Mesenteric fat pad (tissue), 1 donor: ENCODE measurements around the gene COTL1. TPM values are rescaled to one million over a fixed set of nuclear protein-coding genes. Genes with fewer than 3 reads are reported as not detected.

Experiments
- DNase-seq: peaks from one replicate; pipeline ENCODE4 v3.0.0-alpha.2; 2020; ENCODE audit warnings: low spot score
- total RNA-seq: library from RNA; stranded (reverse); fragmentation: NEBNext Ultra II Directional; extraction: Animal tissue kit (Norgen Biotek cat#: 25700); gene quantifications from one replicate; pipeline ENCODE4 v1.2.1, GENCODE V29; 2021
- donor health status: DM: yes; HTN: yes; CAD: no.

Gene COTL1
- total RNA-seq, 1 donor from 2014 or later, result 164 TPM

DNA sequence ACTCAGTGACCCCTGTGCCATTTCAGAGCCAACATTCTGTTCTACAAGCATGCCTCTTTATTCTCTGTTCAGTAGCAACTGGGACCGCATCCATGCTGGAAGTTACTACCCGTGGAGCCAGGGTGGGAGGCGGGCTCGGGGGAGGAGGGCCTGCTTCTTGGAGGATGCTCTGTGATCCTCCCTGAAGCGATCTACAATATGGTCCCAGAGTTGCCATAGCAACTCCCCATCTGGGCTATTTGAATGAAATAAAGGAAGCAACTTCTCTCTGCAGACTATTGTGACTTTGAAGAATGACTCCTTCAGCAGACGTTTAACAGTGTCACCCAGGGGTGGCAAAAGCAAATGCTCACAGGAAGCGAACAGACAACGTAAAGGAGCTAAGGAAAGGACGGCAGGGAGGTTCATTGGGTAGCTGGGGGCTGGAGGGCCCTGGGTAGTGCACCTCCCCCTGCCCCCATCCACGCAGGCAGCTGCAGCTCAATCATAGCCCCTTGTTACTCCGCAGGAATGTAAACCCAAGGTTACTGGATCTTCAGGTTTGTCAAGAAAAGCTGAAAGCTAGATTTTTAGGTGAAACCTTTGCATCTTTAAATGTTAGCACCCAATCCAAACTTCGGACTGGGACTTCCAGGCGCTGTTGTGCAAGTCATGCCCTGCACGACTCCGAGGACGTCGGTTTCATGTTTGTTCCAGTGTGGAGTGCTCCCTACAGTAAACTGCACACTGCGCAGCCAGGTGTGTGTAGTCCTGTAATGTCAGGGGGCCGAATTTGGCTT lies 62.3 kb downstream of the COTL1 start:
- DNase-seq, result no peak

DNA sequence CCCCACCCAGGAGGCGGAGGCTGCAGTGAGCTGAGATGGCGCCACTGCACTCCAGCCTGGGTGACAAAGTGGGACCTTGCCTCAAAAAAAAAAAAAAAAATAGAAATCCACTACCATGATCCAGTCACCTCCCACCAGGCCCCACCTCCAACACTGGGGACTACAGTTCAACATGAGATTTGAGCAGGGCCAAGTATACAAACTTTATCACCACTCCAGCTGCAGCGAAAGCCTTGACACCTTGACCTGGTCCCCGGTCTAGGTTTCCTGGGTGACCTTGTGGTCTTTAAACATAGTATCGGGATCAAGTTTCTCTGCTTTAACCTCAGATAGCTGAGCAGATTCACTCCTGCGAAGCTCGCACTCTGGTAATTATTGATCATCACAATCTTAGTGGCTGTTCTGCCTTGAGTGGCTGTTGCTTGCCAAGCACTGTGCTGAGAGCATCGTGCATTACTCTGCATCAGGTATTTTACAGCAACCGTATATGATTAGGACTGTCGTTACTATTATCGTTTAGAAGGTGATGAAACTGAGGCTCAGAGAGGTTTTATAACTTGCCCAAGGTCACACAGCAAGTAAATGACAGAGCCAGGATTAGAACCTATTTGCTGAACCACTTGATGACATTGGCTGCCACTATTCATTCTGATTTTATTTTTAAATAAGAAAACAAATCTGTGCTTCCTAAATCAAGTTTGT lies 63.1 kb downstream of the COTL1 start:
- no peak for DNase-seq

GRCh38 chr16:84553873-84554399 lies 63.9 kb downstream of the COTL1 start:
- no peak for DNase-seq

GRCh38 chr16:84552135-84552534 lies 65.7 kb downstream of the COTL1 start:
- DNase-seq, result no peak

GRCh38 chr16:84550096-84550495 lies 67.8 kb downstream of the COTL1 start:
- no peak for DNase-seq

DNA sequence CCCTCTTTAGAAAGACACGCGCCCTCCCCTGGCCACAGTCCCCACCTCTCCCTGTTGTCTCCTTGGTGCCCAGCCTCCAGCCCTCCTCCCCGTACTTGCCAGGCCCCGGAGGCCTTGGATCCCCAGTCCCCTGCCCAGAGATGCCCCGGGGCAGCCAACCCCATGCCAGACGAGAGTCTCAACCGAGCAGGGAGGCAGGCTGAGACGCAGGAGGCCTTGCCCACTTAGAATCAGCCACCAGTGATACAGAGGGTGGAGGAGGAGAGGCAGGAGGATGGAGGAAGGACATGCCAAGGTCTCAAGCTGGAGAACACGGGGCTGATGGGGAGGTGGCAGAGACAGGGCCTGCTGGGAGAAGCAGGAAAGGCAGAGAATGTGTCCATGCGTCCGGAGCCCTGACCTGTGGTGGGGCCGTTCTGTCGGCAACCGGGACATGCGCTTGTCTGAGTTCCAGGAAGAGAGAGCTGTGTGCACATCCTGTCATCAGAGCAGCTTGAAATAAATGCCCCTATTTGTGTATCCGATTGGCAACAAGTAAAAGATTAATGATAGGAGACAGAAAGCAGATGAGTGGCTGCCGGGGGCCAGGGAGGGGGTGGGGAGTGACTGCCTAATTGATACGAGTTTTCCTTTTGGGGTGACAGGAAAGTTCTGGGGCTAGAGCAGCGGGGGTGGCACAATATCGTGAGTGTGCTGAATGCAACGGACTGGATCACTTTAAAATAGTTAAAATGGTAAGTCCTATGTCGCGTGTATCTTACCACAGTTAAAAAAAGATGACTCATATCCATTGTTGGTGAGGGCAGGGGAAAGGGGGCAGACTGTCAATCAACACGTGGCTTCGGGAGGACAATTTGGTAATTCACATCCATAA lies 68.7 kb downstream of the COTL1 start:
- no peak for DNase-seq

GRCh38 chr16:84548508-84548907 lies 69.4 kb downstream of the COTL1 start:
- no peak for DNase-seq

- no peak for DNase-seq
Measured at GRCh38 chr16:84547546-84548061, 70.3 kb downstream of the COTL1 start.

- no peak for DNase-seq
Measured at GRCh38 chr16:84546669-84547545, 71.0 kb downstream of the COTL1 start.

GRCh38 chr16:84545114-84545737 lies 72.7 kb downstream of the COTL1 start:
- no peak for DNase-seq

DNA sequence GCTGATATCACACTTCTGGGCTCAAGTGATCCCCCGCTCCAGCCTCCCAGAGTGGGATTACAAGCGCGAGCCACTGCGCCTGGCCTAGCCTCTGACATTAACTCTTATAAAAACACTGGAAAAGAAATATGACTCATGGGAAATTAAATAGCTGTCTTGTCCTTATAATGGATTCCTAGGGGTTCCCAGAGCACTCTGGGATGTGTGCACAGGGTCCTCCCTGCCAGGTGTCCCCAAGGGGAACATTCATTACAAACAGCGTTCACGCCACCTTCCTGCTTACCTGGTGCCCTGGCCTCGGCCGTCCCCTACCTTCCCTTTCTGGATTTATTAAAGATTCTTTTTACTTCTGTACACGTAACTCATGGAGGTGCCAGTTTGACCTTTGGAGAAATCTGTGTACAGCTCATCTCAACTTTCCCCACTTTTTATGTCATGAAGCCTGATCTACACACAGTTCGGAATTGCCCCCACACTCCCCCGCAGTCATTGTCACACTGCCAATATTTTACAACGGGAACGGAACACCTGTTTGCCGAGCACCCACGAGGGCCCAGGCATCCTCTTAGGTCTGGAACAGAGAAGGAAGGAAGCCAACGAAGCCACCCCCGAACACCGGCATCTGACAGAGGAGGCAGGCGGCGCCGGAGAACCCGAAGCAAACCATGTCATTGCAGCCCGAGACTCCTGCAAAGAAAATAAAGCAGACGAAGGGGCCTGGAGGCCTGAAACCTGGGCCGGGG lies 73.7 kb downstream of the COTL1 start:
- DNase-seq, result no peak

- DNase-seq, result no peak
Measured at GRCh38 chr16:84543253-84543652, 74.6 kb downstream of the COTL1 start.

- no peak for DNase-seq
Measured at GRCh38 chr16:84541999-84542817, 75.7 kb downstream of the COTL1 start.

DNA sequence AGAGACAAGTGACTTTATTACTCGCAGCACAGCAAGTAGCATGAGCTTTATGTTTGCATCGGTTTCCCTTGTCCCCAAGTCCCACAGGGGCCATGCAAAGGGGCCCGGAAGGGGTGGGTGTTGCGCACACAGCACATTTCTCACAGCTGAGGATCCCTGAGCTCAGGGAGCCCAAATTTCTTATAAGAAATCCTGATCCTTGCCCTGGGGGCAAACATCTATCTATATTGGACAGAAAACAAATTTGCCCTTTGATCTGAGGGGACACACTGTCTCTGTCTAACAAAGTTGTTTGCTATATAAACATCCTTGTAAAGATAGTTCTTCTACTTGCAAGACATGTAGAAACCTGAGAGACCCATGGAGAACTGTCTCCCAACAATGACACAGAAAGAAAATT lies 77.7 kb downstream of the COTL1 start:
- no peak for DNase-seq

GRCh38 chr16:84538222-84538840 lies 79.5 kb downstream of the COTL1 start:
- no peak for DNase-seq

- no peak for DNase-seq
Measured at GRCh38 chr16:84537491-84538151, 80.3 kb downstream of the COTL1 start.

GRCh38 chr16:84535851-84536250 lies 82.0 kb downstream of the COTL1 start:
- DNase-seq, result no peak
